WERI-Rb-1 (cell line): ENCODE data around the gene TNRC18.

ENCODE experiments used
- DNase-seq: peaks from one replicate; pipeline ENCODE4 v3.0.0-alpha.2; 2020
- H3K27ac ChIP-seq: fragments of 250-450 bp; sonication (Bioruptor Pico); 2 replicates; pipeline ENCODE4 v1.5.1; 2020; ENCODE audit warnings: mild to moderate bottlenecking, moderate library complexity
- H3K27me3 ChIP-seq: fragments of 250-450 bp; sonication (Bioruptor Pico); 2 replicates; pipeline ENCODE4 v1.5.1; 2021; ENCODE audit warnings: mild to moderate bottlenecking, low read depth, moderate library complexity; ENCODE audit not compliant: insufficient read depth, severe bottlenecking
- H3K36me3 ChIP-seq: fragments of 250-450 bp; sonication (Bioruptor Pico); 2 replicates; pipeline ENCODE4 v1.5.1; 2020; ENCODE audit warnings: mild to moderate bottlenecking, moderate library complexity
- H3K4me3 ChIP-seq: 2 replicates; pipeline ENCODE4 v1.5.1; 2011; ENCODE audit warnings: low read depth, mild to moderate bottlenecking, control low read depth, low read length
- H3K9me3 ChIP-seq: fragments of 250-450 bp; sonication (Bioruptor Pico); 2 replicates; pipeline ENCODE4 v1.5.1; 2021; ENCODE audit warnings: mild to moderate bottlenecking, moderate library complexity; ENCODE audit not compliant: severe bottlenecking
- CTCF ChIP-seq: IDR thresholded peaks from 2 replicates; pipeline ENCODE4 v1.5.1; 2011; ENCODE audit warnings: low read depth, mild to moderate bottlenecking, control low read depth, inconsistent platforms, low read length

The TNRC18 gene

GRCh38 chr7:5393328-5393727 lies 30.3 kb downstream of the TNRC18 start:
- Histone ChIP-seq H3K9me3 (no peaks in the 10 kb centered on the region), H3K4me3 (no peak overlapping the region), H3K27me3 (no peaks in the 10 kb centered on the region), H3K36me3 (peaks cover 22% of the 10 kb centered on the region), H3K27ac (no peak overlapping the region)
- no peak for DNase-seq
- TF ChIP-seq CTCF = no peak

GRCh38 chr7:5390918-5391317 lies 32.7 kb downstream of the TNRC18 start:
- no peak for TF ChIP-seq CTCF
- H3K27ac ChIP-seq = no peak overlapping the region
- H3K4me3 ChIP-seq = no peak overlapping the region
- no peaks in the 10 kb centered on the region for H3K9me3 ChIP-seq
- DNase-seq = no peak
- H3K27me3 ChIP-seq = no peaks in the 10 kb centered on the region
- H3K36me3 ChIP-seq = peaks cover 33% of the 10 kb centered on the region

- H3K27ac ChIP-seq = no peak overlapping the region
- no peak for DNase-seq
- no peaks in the 10 kb centered on the region for H3K27me3 ChIP-seq
- H3K36me3 ChIP-seq = peaks cover 33% of the 10 kb centered on the region
- no peak for TF ChIP-seq CTCF
- H3K9me3 ChIP-seq = no peaks in the 10 kb centered on the region
- H3K4me3 ChIP-seq = no peak overlapping the region
Observed at GRCh38 chr7:5388905-5389433, 34.7 kb downstream of the TNRC18 start.

- Histone ChIP-seq H3K9me3 (no peaks in the 10 kb centered on the region), H3K27ac (no peak overlapping the region), H3K27me3 (no peaks in the 10 kb centered on the region), H3K4me3 (no peak overlapping the region), H3K36me3 (peaks cover 32% of the 10 kb centered on the region)
- no peak for TF ChIP-seq CTCF
- no peak for DNase-seq
Observed at GRCh38 chr7:5388273-5388901, 35.2 kb downstream of the TNRC18 start.

GRCh38 chr7:5387711-5388245 lies 35.9 kb downstream of the TNRC18 start:
- TF ChIP-seq CTCF = no peak
- H3K27ac ChIP-seq = no peak overlapping the region
- H3K9me3 ChIP-seq = no peaks in the 10 kb centered on the region
- DNase-seq = no peak
- H3K36me3 ChIP-seq = peaks cover 26% of the 10 kb centered on the region
- H3K27me3 ChIP-seq = no peaks in the 10 kb centered on the region
- no peak overlapping the region for H3K4me3 ChIP-seq
